ENCODE measurements around the gene YIF1B. TPM values are rescaled to one million over a fixed set of nuclear protein-coding genes. Genes with fewer than 3 reads are reported as not detected.

Gene YIF1B
- total RNA-seq, 4 donors from 2014 or later = 15.0 to 24.5 (median 18.4) TPM

DNA sequence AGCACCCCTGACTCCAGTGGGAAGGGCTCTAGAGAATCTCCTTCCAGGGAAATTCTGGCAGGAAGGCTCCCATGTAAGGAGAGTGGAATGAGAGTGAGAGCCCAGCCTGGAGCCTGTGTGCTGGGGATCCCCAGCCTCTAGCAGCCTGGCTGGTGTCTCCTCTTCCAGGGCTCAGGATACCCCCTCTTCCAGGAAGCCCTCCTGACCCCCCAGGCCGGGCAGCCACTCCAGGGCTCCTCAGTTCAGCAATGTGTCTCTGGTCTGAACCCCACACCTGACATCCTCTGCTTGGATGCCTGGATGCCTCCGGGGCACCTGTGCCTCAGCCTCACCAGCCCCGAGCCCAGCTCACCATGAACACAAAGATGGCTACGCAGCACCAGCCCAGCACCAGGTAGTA, 8.7 kb downstream of the YIF1B start:
- 94% methylated on average over 3 of the region's 4 CpGs; no CpG with 5 or more reads in 1 of the 2 donors for WGBS, 2 donors (ENCODE audit: low coverage in 1 of 2)
- H3K4me1 ChIP-seq = peaks cover 0 to 18% (median 8%) of the 10 kb centered on the region in 4 donors
- peaks cover 0 to 3% (median 0%) of the 10 kb centered on the region in 4 donors for H3K36me3 ChIP-seq
- H3K27ac ChIP-seq = no peak overlapping the region
- intact Hi-C loops (cut with DNase I; ENCODE audit: low total_unique reads) (no loop called here), in situ Hi-C loops (cut with MboI; ENCODE audit: low pct_ligation_motif_present in 1 of 4, low pct_unique_long_range_greater_than_20kb in 1 of 4, low sequenced_read_pairs in 3 of 4) (no loop called here)
- no peaks in the 10 kb centered on the region for H3K9me3 ChIP-seq
- H3K27me3 ChIP-seq = no peaks in the 10 kb centered on the region
- H3K4me3 ChIP-seq = no peak overlapping the region
- no peak for DNase-seq
- TF ChIP-seq POLR2A (IDR thresholded peaks at IDR 0.05) = no peak
- TF ChIP-seq, protein P1, sequence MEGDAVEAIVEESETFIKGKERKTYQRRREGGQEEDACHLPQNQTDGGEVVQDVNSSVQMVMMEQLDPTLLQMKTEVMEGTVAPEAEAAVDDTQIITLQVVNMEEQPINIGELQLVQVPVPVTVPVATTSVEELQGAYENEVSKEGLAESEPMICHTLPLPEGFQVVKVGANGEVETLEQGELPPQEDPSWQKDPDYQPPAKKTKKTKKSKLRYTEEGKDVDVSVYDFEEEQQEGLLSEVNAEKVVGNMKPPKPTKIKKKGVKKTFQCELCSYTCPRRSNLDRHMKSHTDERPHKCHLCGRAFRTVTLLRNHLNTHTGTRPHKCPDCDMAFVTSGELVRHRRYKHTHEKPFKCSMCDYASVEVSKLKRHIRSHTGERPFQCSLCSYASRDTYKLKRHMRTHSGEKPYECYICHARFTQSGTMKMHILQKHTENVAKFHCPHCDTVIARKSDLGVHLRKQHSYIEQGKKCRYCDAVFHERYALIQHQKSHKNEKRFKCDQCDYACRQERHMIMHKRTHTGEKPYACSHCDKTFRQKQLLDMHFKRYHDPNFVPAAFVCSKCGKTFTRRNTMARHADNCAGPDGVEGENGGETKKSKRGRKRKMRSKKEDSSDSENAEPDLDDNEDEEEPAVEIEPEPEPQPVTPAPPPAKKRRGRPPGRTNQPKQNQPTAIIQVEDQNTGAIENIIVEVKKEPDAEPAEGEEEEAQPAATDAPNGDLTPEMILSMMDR (IDR thresholded peaks at IDR 0.05) = no peak
- TF ChIP-seq EP300 (IDR thresholded peaks at IDR 0.05; ENCODE audit: low read depth) = no peak
- TF ChIP-seq POLR2AphosphoS5 (IDR thresholded peaks at IDR 0.05) = no peak

DNA sequence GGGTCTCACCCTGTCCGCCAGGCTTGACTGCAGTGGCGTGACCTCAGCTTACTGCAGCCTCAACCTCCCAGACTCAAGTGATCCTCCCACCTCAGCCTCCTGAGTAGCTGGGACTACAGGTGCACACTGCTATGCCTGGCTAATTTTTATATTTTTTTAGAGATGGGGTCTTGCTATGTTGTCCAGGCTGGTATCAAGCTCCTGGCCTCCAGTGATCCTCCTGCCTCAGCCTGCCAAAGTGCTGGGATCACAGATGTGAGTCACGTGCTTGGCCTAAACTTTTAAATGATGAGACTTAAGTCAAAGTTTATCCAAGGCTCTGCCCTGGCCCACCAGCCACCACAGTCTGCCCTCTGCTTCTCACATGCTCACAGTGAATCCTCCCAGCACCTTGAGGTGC, 9.5 kb downstream of the YIF1B start:
- Histone ChIP-seq H3K9me3 (no peaks in the 10 kb centered on the region), H3K27me3 (no peaks in the 10 kb centered on the region), H3K4me3 (no peak overlapping the region), H3K36me3 (peaks cover 0 to 3% (median 0%) of the 10 kb centered on the region in 4 donors), H3K4me1 (peaks cover 0 to 23% (median 9%) of the 10 kb centered on the region in 4 donors), H3K27ac (no peak overlapping the region)
- TF ChIP-seq, protein P1 (IDR thresholded peaks at IDR 0.05) = no peak
- TF ChIP-seq EP300 (IDR thresholded peaks at IDR 0.05; ENCODE audit: low read depth) = no peak
- DNase-seq = no peak
- 91 to 100% methylated on average over 2 to 3 of the region's 3 CpGs for WGBS, 2 donors (ENCODE audit: low coverage in 1 of 2)
- intact Hi-C loops (cut with DNase I; ENCODE audit: low total_unique reads) = no loop called here
- in situ Hi-C loops (cut with MboI; ENCODE audit: low pct_ligation_motif_present in 1 of 4, low pct_unique_long_range_greater_than_20kb in 1 of 4, low sequenced_read_pairs in 3 of 4) = no loop called here

DNA sequence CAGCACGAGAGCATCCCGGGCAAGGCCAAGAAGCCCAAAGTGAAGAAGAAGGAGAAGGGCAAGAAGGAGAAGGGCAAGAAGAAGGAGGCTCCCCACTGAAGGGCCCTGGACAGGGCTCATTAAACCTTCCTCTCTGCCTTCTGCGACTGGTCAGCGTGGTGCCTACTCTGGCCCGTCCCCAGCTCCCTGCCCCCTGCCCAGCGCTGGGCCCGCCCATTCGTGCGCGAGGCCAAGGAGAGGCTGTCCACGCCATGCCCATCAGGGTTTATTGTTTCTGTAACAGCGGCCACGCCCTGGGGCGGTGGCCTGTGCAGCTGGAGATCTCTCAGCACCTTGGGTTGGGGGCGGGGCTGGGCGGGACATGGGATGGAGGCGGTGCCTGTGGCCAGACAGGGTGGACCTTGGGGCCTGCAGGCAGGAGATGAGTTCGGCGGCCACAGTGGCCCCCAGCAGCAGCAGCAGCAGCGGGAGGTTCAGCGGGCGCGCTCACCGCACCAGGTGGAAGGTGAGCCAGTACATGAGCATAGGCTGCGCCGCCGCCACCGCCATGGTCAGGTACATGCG, 10.8 kb downstream of the YIF1B start:
- H3K27me3 ChIP-seq = no peaks in the 10 kb centered on the region
- in situ Hi-C loops (cut with MboI; ENCODE audit: low pct_ligation_motif_present in 1 of 4, low pct_unique_long_range_greater_than_20kb in 1 of 4, low sequenced_read_pairs in 3 of 4) = no loop called here
- peaks cover 0 to 3% (median 0%) of the 10 kb centered on the region in 4 donors for H3K36me3 ChIP-seq
- DNase-seq = peak; percentile 94
- WGBS, 2 donors (ENCODE audit: low coverage in 1 of 2) = 58% methylated on average over 16 of the region's 29 CpGs; no CpG with 5 or more reads in 1 of the 2 donors
- H3K4me1 ChIP-seq = peaks cover 4 to 33% (median 13%) of the 10 kb centered on the region in 4 donors
- no peaks in the 10 kb centered on the region for H3K9me3 ChIP-seq
- H3K27ac ChIP-seq = peak overlapping the region; percentile 90 to 94 (median 94)
- intact Hi-C loops (cut with DNase I; ENCODE audit: low total_unique reads) = no loop called here
- TF ChIP-seq EP300 (IDR thresholded peaks at IDR 0.05; ENCODE audit: low read depth) (peak; percentile 68), POLR2AphosphoS5 (IDR thresholded peaks at IDR 0.05) (peak; percentile 44 to 96 (median 93)), POLR2A (IDR thresholded peaks at IDR 0.05) (peak; percentile 94)
- TF ChIP-seq, protein P1 (IDR thresholded peaks at IDR 0.05) = no peak
- H3K4me3 ChIP-seq = peak overlapping the region; percentile 22 to 49 (median 29)

DNA sequence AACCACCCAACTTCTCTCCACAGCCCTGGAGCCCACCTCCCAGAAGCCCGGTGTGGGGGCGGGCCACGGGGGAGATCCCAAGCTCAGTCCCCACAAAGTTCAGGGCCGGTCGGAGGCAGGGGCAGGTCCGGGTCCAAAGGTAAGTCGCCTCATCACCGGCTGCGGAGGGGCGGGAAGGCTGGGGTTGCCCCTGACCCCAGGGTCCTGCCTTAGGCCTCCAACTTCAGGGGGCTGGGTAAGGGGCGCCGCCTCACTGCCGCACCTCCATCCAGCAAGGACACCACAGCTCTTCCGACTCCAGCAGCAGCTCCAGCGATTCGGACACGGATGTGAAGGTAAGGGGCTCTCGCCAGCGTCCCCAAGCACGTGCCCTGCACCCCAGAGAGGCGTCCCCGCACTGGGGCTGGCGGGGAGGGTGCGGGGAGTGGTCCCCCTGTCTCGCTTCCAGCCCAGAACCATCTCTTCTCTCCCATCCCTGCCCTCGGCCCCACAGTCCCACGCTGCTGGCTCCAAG, 11.3 kb downstream of the YIF1B start:
- Histone ChIP-seq H3K9me3 (no peaks in the 10 kb centered on the region), H3K27ac (peak overlapping the region; percentile 90 to 94 (median 94)), H3K27me3 (no peaks in the 10 kb centered on the region), H3K4me3 (peak overlapping the region; percentile 22 to 48 (median 29)), H3K4me1 (peaks cover 6 to 38% (median 15%) of the 10 kb centered on the region in 4 donors), H3K36me3 (peaks cover 0 to 3% (median 0%) of the 10 kb centered on the region in 4 donors)
- WGBS, 2 donors (ENCODE audit: low coverage in 1 of 2) = 40 to 69% methylated on average over 1 to 13 of the region's 27 CpGs
- TF ChIP-seq POLR2A (IDR thresholded peaks at IDR 0.05) (no peak), EP300 (IDR thresholded peaks at IDR 0.05; ENCODE audit: low read depth) (no peak), POLR2AphosphoS5 (IDR thresholded peaks at IDR 0.05) (no peak)
- TF ChIP-seq, protein P1 (IDR thresholded peaks at IDR 0.05) = no peak
- in situ Hi-C loops (cut with MboI; ENCODE audit: low pct_ligation_motif_present in 1 of 4, low pct_unique_long_range_greater_than_20kb in 1 of 4, low sequenced_read_pairs in 3 of 4) = no loop called here
- DNase-seq = no peak
- intact Hi-C loops (cut with DNase I; ENCODE audit: low total_unique reads) = no loop called here
